DND-41 (cell line): Measurements from ENCODE around the gene MRPL1.

Source experiments
- EZH2 ChIP-seq: IDR thresholded peaks from 3 replicates; pipeline ENCODE4 v1.6.1; 2012; ENCODE audit warnings: borderline replicate concordance, low read depth, mild to moderate bottlenecking, moderate library complexity, low read length, inconsistent platforms; ENCODE audit not compliant: severe bottlenecking
- TF ChIP-seq, protein P1 (sequence below): IDR thresholded peaks from 2 replicates; pipeline ENCODE4 v1.5.1; 2012; ENCODE audit warnings: borderline replicate concordance, low read length, moderate library complexity, mild to moderate bottlenecking; ENCODE audit not compliant: poor library complexity, severe bottlenecking; ENCODE audit errors: extremely low read depth

GRCh38 chr4:77910676-77911075, 48.0 kb downstream of the MRPL1 start:
- TF ChIP-seq EZH2 = no peak
- TF ChIP-seq, protein P1, sequence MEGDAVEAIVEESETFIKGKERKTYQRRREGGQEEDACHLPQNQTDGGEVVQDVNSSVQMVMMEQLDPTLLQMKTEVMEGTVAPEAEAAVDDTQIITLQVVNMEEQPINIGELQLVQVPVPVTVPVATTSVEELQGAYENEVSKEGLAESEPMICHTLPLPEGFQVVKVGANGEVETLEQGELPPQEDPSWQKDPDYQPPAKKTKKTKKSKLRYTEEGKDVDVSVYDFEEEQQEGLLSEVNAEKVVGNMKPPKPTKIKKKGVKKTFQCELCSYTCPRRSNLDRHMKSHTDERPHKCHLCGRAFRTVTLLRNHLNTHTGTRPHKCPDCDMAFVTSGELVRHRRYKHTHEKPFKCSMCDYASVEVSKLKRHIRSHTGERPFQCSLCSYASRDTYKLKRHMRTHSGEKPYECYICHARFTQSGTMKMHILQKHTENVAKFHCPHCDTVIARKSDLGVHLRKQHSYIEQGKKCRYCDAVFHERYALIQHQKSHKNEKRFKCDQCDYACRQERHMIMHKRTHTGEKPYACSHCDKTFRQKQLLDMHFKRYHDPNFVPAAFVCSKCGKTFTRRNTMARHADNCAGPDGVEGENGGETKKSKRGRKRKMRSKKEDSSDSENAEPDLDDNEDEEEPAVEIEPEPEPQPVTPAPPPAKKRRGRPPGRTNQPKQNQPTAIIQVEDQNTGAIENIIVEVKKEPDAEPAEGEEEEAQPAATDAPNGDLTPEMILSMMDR = no peak
